ENCODE measurements around the gene ITGB6. TPM values are rescaled to one million over a fixed set of nuclear protein-coding genes. Genes with fewer than 3 reads are reported as not detected.

Gene ITGB6
- total RNA-seq, 1 donor from 2014 or later, result 7.6 TPM

- no peaks in the 10 kb centered on the region for H3K27me3 ChIP-seq (ENCODE audit: insufficient read depth, low read length)
- no peak overlapping the region for H3K4me3 ChIP-seq (ENCODE audit: insufficient read depth, low read depth, low read length)
- H2AFZ ChIP-seq (ENCODE audit: low read depth, low read length), result no peak overlapping the region
- no peak overlapping the region for H3K9ac ChIP-seq (ENCODE audit: low read length)
- no peaks in the 10 kb centered on the region for H3K79me2 ChIP-seq (ENCODE audit: insufficient read depth, low read length)
- Mint-ChIP-seq H3K36me3 (ENCODE audit: low read depth, unreplicated experiment) (no peaks in the 10 kb centered on the region), H3K4me3 (ENCODE audit: unreplicated experiment) (no peak overlapping the region), H3K27ac (ENCODE audit: unreplicated experiment) (no peak overlapping the region), H3K27me3 (ENCODE audit: low read depth, unreplicated experiment) (peaks cover 3% of the 10 kb centered on the region), H3K4me1 (ENCODE audit: low read depth, unreplicated experiment) (peaks cover 6% of the 10 kb centered on the region), H3K9me3 (ENCODE audit: unreplicated experiment) (no peaks in the 10 kb centered on the region)
- H4K20me1 ChIP-seq (ENCODE audit: insufficient read depth, low read length), result no peaks in the 10 kb centered on the region
- H3K27ac ChIP-seq (ENCODE audit: low read depth, low read length), result no peak overlapping the region
- DNase-seq (ENCODE audit: low read depth) (no peak), FAIRE-seq (no peak)
- TF ChIP-seq EZH2 (IDR thresholded peaks at IDR 0.05; ENCODE audit: insufficient read depth, low read length), result no peak
- TF ChIP-seq CTCF (IDR thresholded peaks at IDR 0.05; ENCODE audit: insufficient read depth, low read depth, low read length), result no peak
- no peak overlapping the region for H3K4me2 ChIP-seq (ENCODE audit: low read length)
- H3K4me1 ChIP-seq (ENCODE audit: insufficient read depth, low read length), result peaks cover 3% of the 10 kb centered on the region
- H3K9me3 ChIP-seq (ENCODE audit: insufficient read depth, low read depth, low read length), result no peaks in the 10 kb centered on the region
- no peaks in the 10 kb centered on the region for H3K36me3 ChIP-seq (ENCODE audit: insufficient read depth, low read length)
These were observed 58.2 kb downstream of the ITGB6 start for GRCh38 chr2:160141912-160142311.

- Mint-ChIP-seq H3K27me3 (ENCODE audit: low read depth, unreplicated experiment) (peaks cover 3% of the 10 kb centered on the region), H3K27ac (ENCODE audit: unreplicated experiment) (no peak overlapping the region), H3K4me3 (ENCODE audit: unreplicated experiment) (no peak overlapping the region), H3K36me3 (ENCODE audit: low read depth, unreplicated experiment) (no peaks in the 10 kb centered on the region), H3K9me3 (ENCODE audit: unreplicated experiment) (no peaks in the 10 kb centered on the region), H3K4me1 (ENCODE audit: low read depth, unreplicated experiment) (peaks cover 6% of the 10 kb centered on the region)
- Histone ChIP-seq H3K79me2 (ENCODE audit: insufficient read depth, low read length) (no peaks in the 10 kb centered on the region), H3K4me3 (ENCODE audit: insufficient read depth, low read depth, low read length) (no peak overlapping the region), H3K9ac (ENCODE audit: low read length) (no peak overlapping the region), H2AFZ (ENCODE audit: low read depth, low read length) (no peak overlapping the region), H4K20me1 (ENCODE audit: insufficient read depth, low read length) (no peaks in the 10 kb centered on the region), H3K27me3 (ENCODE audit: insufficient read depth, low read length) (no peaks in the 10 kb centered on the region), H3K36me3 (ENCODE audit: insufficient read depth, low read length) (no peaks in the 10 kb centered on the region), H3K9me3 (ENCODE audit: insufficient read depth, low read depth, low read length) (no peaks in the 10 kb centered on the region), H3K4me2 (ENCODE audit: low read length) (no peak overlapping the region), H3K27ac (ENCODE audit: low read depth, low read length) (no peak overlapping the region), H3K4me1 (ENCODE audit: insufficient read depth, low read length) (peaks cover 3% of the 10 kb centered on the region)
- no peak for DNase-seq (ENCODE audit: low read depth)
- TF ChIP-seq CTCF (IDR thresholded peaks at IDR 0.05; ENCODE audit: insufficient read depth, low read depth, low read length) (no peak), EZH2 (IDR thresholded peaks at IDR 0.05; ENCODE audit: insufficient read depth, low read length) (no peak)
- no peak for FAIRE-seq
These were observed 58.7 kb downstream of the ITGB6 start for GRCh38 chr2:160141419-160141818.

- Histone ChIP-seq H3K4me3 (ENCODE audit: insufficient read depth, low read depth, low read length) (no peak overlapping the region), H2AFZ (ENCODE audit: low read depth, low read length) (no peak overlapping the region), H3K9ac (ENCODE audit: low read length) (no peak overlapping the region), H3K36me3 (ENCODE audit: insufficient read depth, low read length) (no peaks in the 10 kb centered on the region), H3K4me1 (ENCODE audit: insufficient read depth, low read length) (peaks cover 3% of the 10 kb centered on the region), H3K79me2 (ENCODE audit: insufficient read depth, low read length) (no peaks in the 10 kb centered on the region), H4K20me1 (ENCODE audit: insufficient read depth, low read length) (no peaks in the 10 kb centered on the region), H3K27ac (ENCODE audit: low read depth, low read length) (peak overlapping the region; percentile 28), H3K27me3 (ENCODE audit: insufficient read depth, low read length) (no peaks in the 10 kb centered on the region), H3K4me2 (ENCODE audit: low read length) (peak overlapping the region; percentile 30), H3K9me3 (ENCODE audit: insufficient read depth, low read depth, low read length) (no peaks in the 10 kb centered on the region)
- FAIRE-seq (no peak), DNase-seq (ENCODE audit: low read depth) (peak; percentile 12)
- Mint-ChIP-seq H3K27me3 (ENCODE audit: low read depth, unreplicated experiment) (no peaks in the 10 kb centered on the region), H3K27ac (ENCODE audit: unreplicated experiment) (no peak overlapping the region), H3K9me3 (ENCODE audit: unreplicated experiment) (no peaks in the 10 kb centered on the region), H3K36me3 (ENCODE audit: low read depth, unreplicated experiment) (no peaks in the 10 kb centered on the region), H3K4me3 (ENCODE audit: unreplicated experiment) (no peak overlapping the region), H3K4me1 (ENCODE audit: low read depth, unreplicated experiment) (peaks cover 6% of the 10 kb centered on the region)
- TF ChIP-seq CTCF (IDR thresholded peaks at IDR 0.05; ENCODE audit: insufficient read depth, low read depth, low read length) (no peak), EZH2 (IDR thresholded peaks at IDR 0.05; ENCODE audit: insufficient read depth, low read length) (no peak)
These were observed 59.6 kb downstream of the ITGB6 start for GRCh38 chr2:160140471-160140870.

All from astrocyte (in vitro differentiated cells and primary cell).